Subcutaneous abdominal adipose tissue (tissue), 5 donors: ENCODE results near the gene TBC1D25.

Experiments
- H3K27ac ChIP-seq: one replicate; pipeline ENCODE4 v1.7.0; 2013; ENCODE audit warnings: low read depth, mild to moderate bottlenecking, inconsistent platforms, low read length, moderate library complexity
- H3K27me3 ChIP-seq, 5 donors: one replicate each; pipeline ENCODE4 v1.7.0; 2013; ENCODE audit warnings: low read length in 5 of 5, inconsistent platforms in 1 of 5; ENCODE audit not compliant: control insufficient read depth in 5 of 5, insufficient read depth in 4 of 5
- H3K36me3 ChIP-seq, 5 donors: one replicate each; pipeline ENCODE4 v1.7.0; 2013; ENCODE audit warnings: low read length in 5 of 5; ENCODE audit not compliant: control insufficient read depth in 5 of 5, insufficient read depth in 5 of 5
- H3K4me1 ChIP-seq, 5 donors: one replicate each; pipeline ENCODE4 v1.7.0; 2013; ENCODE audit warnings: low read length in 5 of 5, mild to moderate bottlenecking in 3 of 5, moderate library complexity in 1 of 5; ENCODE audit not compliant: control insufficient read depth in 5 of 5, insufficient read depth in 5 of 5
- H3K4me3 ChIP-seq, 5 donors: one replicate each; pipeline ENCODE4 v1.7.0; 2013; ENCODE audit warnings: low read length in 5 of 5, low read depth in 1 of 5
- H3K9ac ChIP-seq, 5 donors: one replicate each; pipeline ENCODE4 v1.7.0; 2013; ENCODE audit warnings: low read length in 5 of 5, mild to moderate bottlenecking in 4 of 5, moderate library complexity in 3 of 5
- H3K9me3 ChIP-seq, 5 donors: one replicate each; pipeline ENCODE4 v1.7.0; 2013; ENCODE audit warnings: low read length in 5 of 5; ENCODE audit not compliant: control insufficient read depth in 5 of 5
- donor health status: healthy.
- donor health status: healthy.
- donor health status: healthy.
- donor health status: healthy.
- donor health status: healthy.

Gene TBC1D25

DNA sequence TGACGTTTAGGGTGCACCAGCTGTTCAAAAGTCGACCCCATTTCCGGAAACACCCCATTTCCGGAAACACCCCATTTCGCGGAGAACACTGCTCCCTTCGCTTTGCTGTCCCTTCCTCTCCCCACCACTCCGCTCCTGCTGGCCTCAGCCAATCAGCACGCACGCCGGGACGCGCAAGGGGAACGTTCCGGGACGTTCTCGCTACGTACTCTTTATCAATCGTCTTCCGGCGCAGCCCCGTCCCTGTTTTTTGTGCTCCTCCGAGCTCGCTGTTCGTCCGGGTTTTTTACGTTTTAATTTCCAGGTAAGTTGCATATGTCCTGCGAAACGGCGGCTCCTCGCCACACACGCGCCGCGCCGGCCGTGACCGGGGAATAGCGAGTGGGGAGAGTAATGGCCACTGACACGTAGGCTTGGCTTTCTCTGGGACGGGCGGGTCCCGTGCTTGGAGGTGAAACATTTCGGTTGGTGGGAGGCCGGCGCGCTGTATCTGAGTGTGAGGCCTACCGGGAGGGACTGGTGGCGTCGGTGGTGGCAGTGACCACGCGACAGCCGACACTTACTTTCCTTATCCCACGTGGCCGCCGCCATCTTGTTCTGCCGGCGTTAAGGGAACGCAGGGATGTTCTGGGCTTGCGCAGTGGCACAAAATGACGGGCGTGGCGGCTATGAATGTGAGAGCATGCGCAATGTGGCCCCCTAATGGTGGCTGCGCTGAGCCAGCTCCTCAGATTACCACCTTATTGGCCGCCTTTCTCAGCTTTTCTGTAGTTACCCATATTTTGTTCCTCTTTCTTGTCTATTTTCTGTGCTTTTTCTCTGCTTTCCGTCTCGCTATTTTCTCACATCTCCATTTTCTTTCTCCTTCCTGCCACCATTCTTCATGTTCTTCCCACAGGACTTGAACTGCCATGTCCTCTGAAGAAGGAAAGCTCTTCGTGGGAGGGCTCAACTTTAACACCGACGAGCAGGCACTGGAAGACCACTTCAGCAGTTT lies 35.1 kb downstream of the TBC1D25 start, which contains the start of gene RBM3:
Gene RBM3, plus strand, starts transcription at position 215 of the 997 bp plus-strand sequence. Its CDS starts 697 bp downstream, at position 912.
- Histone ChIP-seq H3K9me3 (peaks cover 0 to 9% (median 5%) of the 10 kb centered on the region in 5 donors), H3K4me1 (peaks cover 0 to 22% (median 16%) of the 10 kb centered on the region in 5 donors), H3K36me3 (peaks cover 6 to 41% (median 32%) of the 10 kb centered on the region in 5 donors), H3K4me3 (peak within 1 kb of the TSS; percentile 66 to 88 (median 75)), H3K27ac (peak within 1 kb of the TSS; percentile 99), H3K27me3 (no peaks in the 10 kb centered on the region), H3K9ac (peak within 1 kb of the TSS; percentile 74 to 96 (median 91))

DNA sequence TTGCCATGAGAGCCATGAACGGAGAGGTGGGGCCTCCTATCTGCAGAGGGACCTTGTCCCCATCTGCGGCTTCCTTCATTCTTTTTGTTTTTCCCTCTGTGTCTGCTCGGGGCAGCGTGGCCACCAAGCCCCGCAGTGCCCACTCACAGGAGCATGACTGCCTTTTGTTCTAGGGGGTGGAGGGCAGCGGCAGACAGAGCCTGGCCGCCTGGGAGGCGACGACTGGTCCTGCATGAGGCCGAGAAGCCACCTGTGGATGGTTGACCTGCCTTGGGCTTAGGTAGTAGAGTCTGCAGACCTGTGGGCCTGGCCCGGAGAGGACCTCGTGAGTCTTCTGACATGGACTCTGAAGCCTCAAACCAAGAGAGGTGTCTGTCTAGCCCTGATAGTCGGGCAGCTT lies 36.1 kb downstream of the TBC1D25 start:
- H3K4me3 ChIP-seq = peak overlapping the region; percentile 66 to 88 (median 75)
- H3K27ac ChIP-seq = peak overlapping the region; percentile 99
- peak overlapping the region; percentile 3 to 96 (median 91) for H3K9ac ChIP-seq
- no peaks in the 10 kb centered on the region for H3K27me3 ChIP-seq
- peaks cover 6 to 41% (median 32%) of the 10 kb centered on the region in 5 donors for H3K36me3 ChIP-seq
- peaks cover 0 to 9% (median 5%) of the 10 kb centered on the region in 5 donors for H3K9me3 ChIP-seq
- peaks cover 0 to 22% (median 16%) of the 10 kb centered on the region in 5 donors for H3K4me1 ChIP-seq

DNA sequence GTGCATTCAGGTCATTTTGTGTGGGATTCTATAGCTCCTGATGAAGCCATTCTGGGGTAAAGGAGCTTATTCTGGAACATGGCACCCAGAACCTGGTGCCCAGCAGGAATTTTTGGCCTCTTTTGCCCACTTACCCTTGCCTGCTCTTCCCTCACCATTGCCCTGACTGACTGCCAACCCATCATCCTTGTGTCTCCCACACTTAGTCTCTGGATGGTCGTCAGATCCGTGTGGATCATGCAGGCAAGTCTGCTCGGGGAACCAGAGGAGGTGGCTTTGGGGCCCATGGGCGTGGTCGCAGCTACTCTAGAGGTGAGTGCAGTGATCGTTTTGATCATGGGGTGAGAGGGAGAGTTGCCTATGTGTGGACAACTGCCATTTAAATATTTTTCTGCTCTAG lies 36.6 kb downstream of the TBC1D25 start:
- H3K4me3 ChIP-seq = peak overlapping the region; percentile 44 to 81 (median 70)
- H3K27me3 ChIP-seq = no peaks in the 10 kb centered on the region
- H3K4me1 ChIP-seq = peaks cover 0 to 22% (median 16%) of the 10 kb centered on the region in 5 donors
- peak overlapping the region in 3 of 5 donors; percentile 3 to 93 (median 10) for H3K9ac ChIP-seq
- peaks cover 0 to 9% (median 5%) of the 10 kb centered on the region in 5 donors for H3K9me3 ChIP-seq
- peaks cover 6 to 41% (median 32%) of the 10 kb centered on the region in 5 donors for H3K36me3 ChIP-seq
- H3K27ac ChIP-seq = peak overlapping the region; percentile 99

DNA sequence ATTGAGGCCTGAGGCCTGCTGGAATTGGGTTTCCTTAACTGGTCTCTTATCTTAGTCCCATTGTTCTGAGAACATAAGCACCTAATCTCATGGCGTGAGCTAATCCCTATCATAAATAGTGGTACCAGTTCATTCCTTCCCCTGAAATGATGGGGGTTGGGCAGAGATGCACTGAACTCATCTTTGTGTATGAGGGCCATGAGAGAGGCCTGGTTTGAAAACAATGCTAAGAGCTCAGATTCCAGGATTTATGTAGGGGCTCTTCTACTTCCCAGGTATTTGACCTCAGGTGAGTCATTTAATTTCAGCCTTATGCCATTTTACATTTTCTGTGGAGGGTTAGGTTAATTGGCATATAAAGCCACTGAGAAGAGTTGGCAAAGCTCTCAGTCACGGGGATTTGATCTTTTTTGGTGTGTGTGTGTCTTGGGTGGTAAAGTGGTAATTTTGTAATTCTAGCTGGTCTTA lies 39.2 kb downstream of the TBC1D25 start:
- H3K9me3 ChIP-seq = peaks cover 0 to 9% (median 5%) of the 10 kb centered on the region in 5 donors
- no peak overlapping the region for H3K4me3 ChIP-seq
- H3K9ac ChIP-seq = peak overlapping the region in 1 of 5 donors; percentile 1
- H3K36me3 ChIP-seq = peaks cover 6 to 41% (median 32%) of the 10 kb centered on the region in 5 donors
- no peak overlapping the region for H3K27ac ChIP-seq
- peaks cover 0 to 23% (median 16%) of the 10 kb centered on the region in 5 donors for H3K4me1 ChIP-seq
- H3K27me3 ChIP-seq = no peaks in the 10 kb centered on the region

DNA sequence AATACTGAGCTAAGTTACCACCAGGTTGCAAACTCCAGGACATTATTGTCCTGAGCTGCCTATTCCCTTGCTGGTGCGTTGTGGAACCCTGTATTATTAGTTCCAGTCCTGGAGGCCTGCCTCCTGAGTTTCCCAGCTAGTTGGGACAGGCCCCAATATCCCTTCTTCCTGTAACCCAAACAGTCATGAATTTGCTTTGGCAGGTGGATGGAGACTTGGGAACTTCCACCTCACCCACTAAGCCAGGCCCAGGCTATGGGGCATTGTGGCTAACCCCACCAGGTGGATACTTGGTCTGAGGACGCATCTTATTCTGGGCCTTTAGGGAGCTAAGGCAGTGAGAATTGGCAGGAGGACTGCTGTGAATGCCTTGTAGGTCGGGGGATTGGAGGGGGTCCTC lies 39.7 kb downstream of the TBC1D25 start:
- Histone ChIP-seq H3K36me3 (peaks cover 6 to 41% (median 32%) of the 10 kb centered on the region in 5 donors), H3K4me3 (no peak overlapping the region)

DNA sequence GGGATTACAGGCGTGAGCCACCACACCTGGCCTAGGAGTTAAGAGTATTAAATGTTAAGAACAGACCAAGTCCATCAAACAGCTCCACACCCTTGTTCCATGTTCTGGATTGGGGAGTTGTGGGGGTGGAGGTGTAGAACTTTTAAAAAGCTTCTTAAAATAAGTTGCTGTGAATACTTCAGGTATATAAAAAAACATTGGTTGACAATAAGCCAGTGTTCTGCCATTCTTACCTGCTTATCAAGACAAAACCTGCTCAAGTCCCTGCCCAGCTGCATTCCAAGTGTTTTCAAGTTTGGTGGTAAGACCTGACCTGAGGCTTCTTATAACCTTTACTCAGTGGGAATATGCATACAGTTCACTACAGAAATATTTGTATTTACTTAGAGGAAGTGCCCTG lies 41.1 kb downstream of the TBC1D25 start:
- Histone ChIP-seq H3K9ac (no peak overlapping the region), H3K9me3 (peaks cover 0 to 2% (median 0%) of the 10 kb centered on the region in 5 donors), H3K27ac (no peak overlapping the region), H3K36me3 (peaks cover 6 to 35% (median 29%) of the 10 kb centered on the region in 5 donors), H3K27me3 (no peaks in the 10 kb centered on the region), H3K4me3 (no peak overlapping the region), H3K4me1 (peaks cover 0 to 13% (median 10%) of the 10 kb centered on the region in 5 donors)

More for the DNA sequence above, 39.7 kb downstream of the TBC1D25 start:
- no peaks in the 10 kb centered on the region for H3K27me3 ChIP-seq
- H3K9me3 ChIP-seq = peaks cover 0 to 6% (median 3%) of the 10 kb centered on the region in 5 donors
- H3K9ac ChIP-seq = peak overlapping the region in 1 of 5 donors; percentile 1
- H3K27ac ChIP-seq = no peak overlapping the region
- H3K4me1 ChIP-seq = peaks cover 0 to 20% (median 16%) of the 10 kb centered on the region in 5 donors

DNA sequence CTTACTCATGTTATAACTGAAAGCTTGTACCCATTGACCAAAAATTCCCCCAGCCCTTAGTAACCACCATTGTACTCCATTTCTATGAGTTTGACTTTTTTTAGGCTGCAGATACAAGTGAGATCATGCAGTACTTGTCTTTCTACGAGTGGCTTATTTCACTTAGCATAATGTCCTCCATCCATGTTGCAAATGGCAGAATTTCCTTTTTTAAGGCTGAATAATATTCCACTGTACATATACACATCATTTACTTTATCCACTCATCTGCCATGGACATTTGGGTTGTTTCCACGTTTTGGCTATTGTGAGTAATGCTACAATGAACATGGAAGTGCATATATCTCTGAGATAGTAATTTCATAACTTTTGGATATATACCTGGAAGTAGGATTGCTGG lies 45.2 kb downstream of the TBC1D25 start:
- H3K36me3 ChIP-seq = no peaks in the 10 kb centered on the region
- peaks cover 0 to 2% (median 0%) of the 10 kb centered on the region in 5 donors for H3K4me1 ChIP-seq
- H3K9me3 ChIP-seq = peaks cover 0 to 2% (median 0%) of the 10 kb centered on the region in 5 donors
- no peak overlapping the region for H3K27ac ChIP-seq
- no peak overlapping the region for H3K9ac ChIP-seq
- no peak overlapping the region for H3K4me3 ChIP-seq
- peaks cover 0 to 2% (median 0%) of the 10 kb centered on the region in 5 donors for H3K27me3 ChIP-seq

DNA sequence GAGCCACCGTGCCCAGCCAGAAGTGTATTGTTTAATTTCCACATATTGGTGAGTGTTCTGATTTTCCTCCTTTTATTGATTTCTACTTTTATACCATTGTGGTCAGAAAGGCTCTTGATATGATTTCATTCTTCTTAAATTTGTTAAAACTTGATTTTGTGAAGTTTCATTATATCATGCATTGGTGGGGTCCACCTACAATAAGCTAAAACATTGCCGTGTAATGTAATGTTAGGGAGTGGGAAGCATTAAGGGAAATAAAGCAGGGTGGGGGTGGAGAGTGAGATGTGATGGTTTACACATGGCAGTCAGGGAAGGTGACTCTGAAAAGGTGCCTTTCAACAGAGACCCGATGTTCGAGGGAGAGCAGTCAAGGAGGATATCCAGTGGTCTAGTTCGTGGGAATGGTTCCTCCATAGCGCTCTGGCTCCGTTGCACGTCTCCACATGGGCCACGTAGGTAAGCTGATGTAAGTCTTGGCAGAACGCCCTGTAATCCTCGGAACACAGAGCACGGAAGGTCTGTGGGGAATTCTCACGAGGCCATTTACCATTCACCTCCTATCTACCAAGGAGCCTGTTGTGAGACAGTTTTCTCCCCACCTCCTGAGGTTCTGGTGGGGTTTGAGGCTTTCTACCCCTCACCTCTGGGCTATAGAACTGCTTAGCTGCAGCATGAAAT lies 50.1 kb downstream of the TBC1D25 start:
- no peak overlapping the region for H3K4me3 ChIP-seq
- H3K27ac ChIP-seq = no peak overlapping the region
- H3K9me3 ChIP-seq = peaks cover 0 to 3% (median 0%) of the 10 kb centered on the region in 5 donors
- H3K4me1 ChIP-seq = peaks cover 0 to 14% (median 0%) of the 10 kb centered on the region in 5 donors
- peaks cover 0 to 13% (median 2%) of the 10 kb centered on the region in 5 donors for H3K27me3 ChIP-seq
- H3K36me3 ChIP-seq = no peaks in the 10 kb centered on the region
- H3K9ac ChIP-seq = no peak overlapping the region

DNA sequence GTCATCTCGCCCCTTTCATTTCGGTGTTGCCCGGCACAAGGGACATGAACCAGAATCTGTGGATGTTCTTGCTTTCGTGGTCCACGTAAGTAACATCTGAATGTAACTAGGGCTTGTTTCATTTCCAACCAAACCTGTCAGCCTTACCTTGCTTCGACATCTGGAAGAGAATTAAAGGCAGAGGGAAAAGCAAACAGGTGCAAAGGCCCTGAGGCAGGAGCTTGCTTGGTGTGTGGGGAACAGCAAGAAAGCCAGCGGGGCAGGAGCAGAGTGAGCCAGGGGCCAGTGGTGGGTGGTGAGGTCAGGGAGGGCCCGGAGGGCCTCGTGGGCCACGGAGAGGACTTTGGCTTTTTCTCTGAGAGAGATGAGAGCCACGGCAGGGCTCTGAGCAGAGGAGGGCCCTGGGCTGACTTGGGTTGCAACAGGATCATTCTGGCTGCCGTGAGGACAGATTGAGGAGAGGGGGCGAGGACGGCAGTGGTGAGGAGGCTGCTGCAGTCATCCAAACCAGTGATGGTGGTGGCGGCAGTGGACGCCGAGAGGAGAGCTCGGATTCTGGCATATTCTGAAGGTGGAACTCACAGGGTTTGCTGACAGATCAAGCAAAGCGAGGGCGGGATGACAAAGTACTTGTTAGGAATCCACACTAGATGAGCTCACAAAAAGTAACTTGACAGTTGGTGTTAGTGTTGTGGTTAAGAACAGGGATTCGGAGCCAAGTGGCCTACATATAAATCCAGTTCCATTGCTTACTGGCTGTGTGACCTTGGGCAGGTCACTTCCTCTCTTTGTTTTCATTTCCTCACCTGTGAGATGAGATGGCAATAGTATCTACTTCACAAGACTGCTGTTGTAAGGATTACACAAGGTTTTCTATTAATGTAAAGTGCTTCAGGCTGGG lies 50.9 kb downstream of the TBC1D25 start:
- Histone ChIP-seq H3K9ac (no peak overlapping the region), H3K4me1 (peaks cover 0 to 14% (median 0%) of the 10 kb centered on the region in 5 donors), H3K4me3 (no peak overlapping the region), H3K27me3 (peaks cover 0 to 13% (median 2%) of the 10 kb centered on the region in 5 donors), H3K36me3 (no peaks in the 10 kb centered on the region), H3K27ac (no peak overlapping the region), H3K9me3 (peaks cover 0 to 3% (median 0%) of the 10 kb centered on the region in 5 donors)
